ENCODE measurements around the gene SNRPA1.

The SNRPA1 gene

DNA sequence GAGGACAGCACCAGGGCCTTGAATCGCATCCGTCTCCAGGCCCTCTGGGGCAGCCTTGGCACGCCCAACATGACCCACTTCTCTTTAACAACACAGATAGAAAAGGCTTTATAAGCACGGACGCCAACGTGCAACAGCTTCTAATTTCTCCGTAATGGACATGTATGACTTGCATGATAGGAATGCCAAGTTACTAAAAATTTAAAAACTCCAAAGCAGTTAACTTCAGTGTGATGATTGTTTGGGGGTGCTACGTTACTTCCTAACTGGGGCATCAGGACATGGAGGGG, 30.9 kb upstream of the SNRPA1 start:
- DNase-seq (ENCODE audit: low read depth in 1 of 2, low spot score in 1 of 2), result no peak
- in situ Hi-C loops (cut with HindIII; ENCODE audit: low pct_unique_long_range_greater_than_20kb, low sequenced_read_pairs), result no loop called here
- TF ChIP-seq JUND (IDR thresholded peaks at IDR 0.05; ENCODE audit: low read depth), result no peak

DNA sequence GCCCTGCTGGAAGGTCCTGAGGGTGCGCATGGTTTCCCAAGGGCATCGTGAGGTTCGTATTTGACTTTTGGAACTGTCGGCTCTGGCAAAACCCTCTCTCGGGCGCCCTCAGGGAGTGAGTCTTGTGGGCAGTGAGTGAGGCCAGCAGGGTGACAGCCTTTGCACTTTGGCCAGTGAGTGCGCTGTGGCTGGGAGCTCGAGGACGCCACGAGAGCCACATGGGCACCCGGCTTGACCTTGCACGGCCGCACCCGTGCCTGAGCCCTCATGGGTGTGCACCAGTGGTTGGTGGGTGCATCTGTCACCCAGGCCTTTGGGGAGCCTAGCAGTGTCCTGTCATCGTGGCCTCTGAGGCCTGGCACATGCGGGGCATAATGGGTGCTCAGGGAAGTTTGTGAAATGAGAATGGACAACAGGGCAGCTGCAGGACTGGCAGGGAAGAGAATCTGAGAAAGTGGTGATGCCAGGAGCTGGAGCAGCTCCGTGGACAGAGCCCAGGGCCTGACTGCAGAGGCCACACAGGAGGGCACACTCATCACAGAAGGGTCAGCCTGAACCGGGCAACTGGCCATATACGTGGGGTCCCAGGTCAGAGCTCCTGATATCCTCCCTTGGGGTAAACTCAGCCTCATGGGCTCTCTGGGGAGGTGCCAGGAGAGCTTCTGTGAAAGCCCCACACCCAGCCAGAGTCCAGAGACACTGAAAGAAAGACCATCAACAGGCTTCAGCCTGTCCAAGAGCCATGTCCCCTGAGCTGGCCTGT, 30.4 kb upstream of the SNRPA1 start:
- no peak for TF ChIP-seq JUND (IDR thresholded peaks at IDR 0.05; ENCODE audit: low read depth)
- in situ Hi-C loops (cut with HindIII; ENCODE audit: low pct_unique_long_range_greater_than_20kb, low sequenced_read_pairs), result no loop called here
- no peak for DNase-seq (ENCODE audit: low read depth in 1 of 2, low spot score in 1 of 2)

GRCh38 chr15:101324524-101325177, 29.6 kb upstream of the SNRPA1 start:
- TF ChIP-seq JUND (IDR thresholded peaks at IDR 0.05; ENCODE audit: low read depth), result no peak
- peak in 1 of 2 experiments; percentile 41 for DNase-seq (ENCODE audit: low read depth in 1 of 2, low spot score in 1 of 2)
- in situ Hi-C loops (cut with HindIII; ENCODE audit: low pct_unique_long_range_greater_than_20kb, low sequenced_read_pairs), result no loop called here

GRCh38 chr15:101323793-101324523, 28.9 kb upstream of the SNRPA1 start:
- in situ Hi-C loops (cut with HindIII; ENCODE audit: low pct_unique_long_range_greater_than_20kb, low sequenced_read_pairs), result no loop called here
- no peak for DNase-seq (ENCODE audit: low read depth in 1 of 2, low spot score in 1 of 2)
- no peak for TF ChIP-seq JUND (IDR thresholded peaks at IDR 0.05; ENCODE audit: low read depth)

DNA sequence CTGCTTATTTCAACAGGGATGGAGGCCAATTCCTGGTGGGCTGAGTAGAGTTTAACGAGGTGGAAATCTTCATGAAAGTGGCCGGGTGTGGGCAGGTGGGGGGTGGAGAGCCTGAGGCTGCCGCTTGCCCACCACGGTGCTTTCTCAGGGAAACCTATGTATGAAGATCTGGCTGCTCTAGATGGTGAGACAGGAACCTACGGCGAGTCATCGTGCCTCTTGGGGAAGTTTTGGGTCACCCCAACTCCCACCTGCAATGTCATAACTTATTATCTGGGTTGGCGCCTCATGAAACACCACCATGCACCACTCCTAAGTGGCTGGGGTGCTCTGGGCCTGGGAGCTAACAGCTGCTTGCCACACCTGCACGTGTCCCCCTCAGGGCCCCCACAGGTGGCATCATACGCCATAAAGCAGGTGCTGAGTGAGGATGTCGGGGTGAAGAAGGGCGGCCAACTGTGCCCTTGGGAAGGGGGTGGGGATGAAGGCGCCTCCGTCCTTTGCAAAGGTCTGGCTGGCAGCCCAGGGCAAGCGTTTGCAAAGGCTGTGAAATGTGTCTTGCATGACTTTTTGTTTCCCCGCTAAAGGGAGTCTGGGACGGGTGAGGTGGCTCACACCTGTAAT, 27.9 kb upstream of the SNRPA1 start:
- DNase-seq (ENCODE audit: low read depth in 1 of 2, low spot score in 1 of 2), result no peak
- in situ Hi-C loops (cut with HindIII; ENCODE audit: low pct_unique_long_range_greater_than_20kb, low sequenced_read_pairs), result no loop called here

GRCh38 chr15:101322016-101322695, 27.1 kb upstream of the SNRPA1 start:
- no peak for TF ChIP-seq JUND (IDR thresholded peaks at IDR 0.05; ENCODE audit: low read depth)
- in situ Hi-C loops (cut with HindIII; ENCODE audit: low pct_unique_long_range_greater_than_20kb, low sequenced_read_pairs), result no loop called here
- DNase-seq (ENCODE audit: low read depth in 1 of 2, low spot score in 1 of 2), result no peak

More for the DNA sequence above, 27.9 kb upstream of the SNRPA1 start:
- no peak for TF ChIP-seq JUND (IDR thresholded peaks at IDR 0.05; ENCODE audit: low read depth)

GRCh38 chr15:101320501-101321052, 25.5 kb upstream of the SNRPA1 start:
- in situ Hi-C loops (cut with HindIII; ENCODE audit: low pct_unique_long_range_greater_than_20kb, low sequenced_read_pairs), result no loop called here

DNA sequence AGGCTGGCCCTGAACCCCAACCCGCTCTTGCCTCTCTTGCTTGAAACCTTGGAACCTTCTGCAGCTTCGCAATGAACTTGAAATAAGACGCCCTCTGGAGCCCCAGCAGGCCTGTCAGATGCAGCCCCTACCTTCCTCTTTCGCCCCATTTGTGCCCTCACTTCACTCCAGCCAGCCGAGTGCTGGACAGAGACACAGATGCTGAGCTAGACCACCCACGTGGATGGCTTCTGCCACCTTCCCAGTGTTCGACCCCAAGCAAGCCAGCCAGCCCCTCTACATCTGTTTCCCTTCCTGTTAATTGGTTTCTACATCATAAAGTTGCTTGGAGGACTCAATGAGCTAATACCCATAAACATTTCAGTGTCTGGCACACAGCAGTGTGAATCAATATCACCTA, 23.8 kb upstream of the SNRPA1 start:
- DNase-seq (ENCODE audit: low read depth in 1 of 2, low spot score in 1 of 2), result no peak
- in situ Hi-C loops (cut with HindIII; ENCODE audit: low pct_unique_long_range_greater_than_20kb, low sequenced_read_pairs), result no loop called here
- no peak for TF ChIP-seq JUND (IDR thresholded peaks at IDR 0.05; ENCODE audit: low read depth)

More at GRCh38 chr15:101320501-101321052, 25.5 kb upstream of the SNRPA1 start:
- no peak for DNase-seq (ENCODE audit: low read depth in 1 of 2, low spot score in 1 of 2)
- TF ChIP-seq JUND (IDR thresholded peaks at IDR 0.05; ENCODE audit: low read depth), result no peak

DNA sequence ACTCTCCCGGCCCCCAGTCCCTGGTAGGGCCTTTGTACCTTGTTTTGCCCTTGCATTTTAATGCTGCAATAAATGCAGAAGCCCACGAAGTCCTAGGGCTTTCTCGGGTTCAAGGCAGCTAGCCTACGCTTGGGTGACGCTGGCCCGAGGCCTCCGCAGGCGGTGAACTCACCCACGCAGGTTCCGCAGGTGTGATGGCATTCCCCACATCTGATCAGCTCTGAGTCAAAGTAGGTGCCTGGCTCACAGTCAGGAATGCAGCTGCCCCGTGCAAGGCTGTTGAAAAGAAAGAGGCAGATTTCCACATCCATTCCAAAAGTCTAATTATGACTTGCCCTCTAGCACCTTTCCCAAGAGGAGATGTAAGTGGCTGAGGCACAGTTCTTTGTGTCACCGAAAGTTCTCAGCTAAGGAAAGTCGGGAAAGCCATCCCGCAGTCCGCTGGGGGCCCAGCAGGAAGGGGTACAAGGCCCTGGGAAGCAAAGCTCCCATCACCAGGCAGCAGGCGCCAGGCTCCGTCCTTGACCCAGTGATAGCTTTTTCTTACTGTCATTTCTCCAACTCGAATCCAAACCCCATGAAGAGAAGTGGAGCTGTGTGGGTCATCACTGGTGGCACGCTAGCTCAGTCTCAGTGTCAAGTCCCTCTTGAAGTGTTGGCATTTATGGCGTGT, 23.2 kb upstream of the SNRPA1 start:
- no peak for TF ChIP-seq JUND (IDR thresholded peaks at IDR 0.05; ENCODE audit: low read depth)
- in situ Hi-C loops (cut with HindIII; ENCODE audit: low pct_unique_long_range_greater_than_20kb, low sequenced_read_pairs), result no loop called here
- peak; percentile 26 to 46 for DNase-seq (ENCODE audit: low read depth in 1 of 2, low spot score in 1 of 2)

DNA sequence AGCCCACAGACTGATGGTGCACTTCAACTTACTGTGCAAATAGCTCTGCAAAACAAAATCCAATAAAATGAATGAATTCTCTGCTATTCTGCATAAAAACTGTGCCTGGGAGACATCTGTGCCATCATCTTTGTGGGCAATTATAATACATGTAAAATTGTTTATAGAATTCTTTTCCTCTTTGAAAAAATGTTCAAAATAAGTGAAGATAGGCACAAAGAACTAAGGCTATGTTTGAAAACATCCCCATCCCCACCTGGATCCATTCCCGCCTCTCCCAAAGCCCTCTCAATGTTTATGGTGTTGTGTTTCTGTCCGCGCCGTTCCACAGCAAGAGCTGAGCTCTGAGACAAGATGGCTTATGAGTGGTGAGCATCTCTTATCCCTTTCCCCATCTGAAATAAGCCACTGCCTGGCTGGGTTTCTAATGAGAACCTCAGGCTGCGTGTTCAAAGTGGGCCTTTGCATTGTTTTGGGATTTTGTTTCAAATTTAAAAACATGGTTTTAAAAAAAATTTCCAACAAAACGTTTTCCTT, 22.4 kb upstream of the SNRPA1 start:
- no peak for TF ChIP-seq JUND (IDR thresholded peaks at IDR 0.05; ENCODE audit: low read depth)
- no peak for DNase-seq (ENCODE audit: low read depth in 1 of 2, low spot score in 1 of 2)
- in situ Hi-C loops (cut with HindIII; ENCODE audit: low pct_unique_long_range_greater_than_20kb, low sequenced_read_pairs), result no loop called here

GRCh38 chr15:101316529-101316928, 21.5 kb upstream of the SNRPA1 start:
- DNase-seq (ENCODE audit: low read depth in 1 of 2, low spot score in 1 of 2), result no peak
- TF ChIP-seq JUND (IDR thresholded peaks at IDR 0.05; ENCODE audit: low read depth), result no peak
- in situ Hi-C loops (cut with HindIII; ENCODE audit: low pct_unique_long_range_greater_than_20kb, low sequenced_read_pairs), result no loop called here
